ENCODE measurements around the gene AGBL5. TPM values are rescaled to one million over a fixed set of nuclear protein-coding genes. Genes with fewer than 3 reads are reported as not detected.
A peak's percentile ranks its signal among the peaks of the same experiment; 100 is the strongest.

Gene AGBL5
- total and polyA plus RNA-seq, 2 of the 13 experiments (the other 11 are each of a cell fraction or from before 2014, with no cell fraction given) = 55.9 to 73.3 TPM

DNA sequence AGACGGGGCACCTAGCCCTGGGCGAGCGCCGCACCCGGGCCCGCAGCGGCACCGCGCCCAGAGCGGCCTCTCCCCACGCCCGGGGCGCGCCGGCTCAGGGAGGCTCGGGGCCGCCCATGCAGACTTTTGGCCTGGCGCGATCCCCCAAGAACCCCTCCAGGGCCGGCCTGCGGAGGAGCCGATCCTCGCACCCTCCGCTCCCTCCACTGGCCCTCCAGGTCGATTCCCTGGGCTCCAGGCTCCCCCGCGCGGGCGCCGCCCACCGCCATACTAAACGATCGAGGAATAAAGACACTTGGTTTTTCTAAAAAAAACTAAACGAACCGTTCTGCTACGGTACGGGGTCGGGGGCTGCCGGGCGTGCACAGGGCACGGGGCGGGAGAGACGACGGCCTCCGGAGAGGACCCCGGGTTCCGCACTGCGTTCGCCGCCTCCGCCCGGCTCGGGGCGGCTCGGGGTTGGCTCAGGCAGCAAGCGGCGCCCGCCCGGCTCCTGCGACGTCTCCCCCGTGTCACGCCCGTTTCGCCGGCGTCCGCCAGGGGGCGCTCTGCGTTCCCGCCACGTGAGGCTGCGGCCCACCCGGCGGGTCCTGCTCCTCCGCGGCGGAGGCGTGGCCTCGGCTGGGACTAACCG is 34.7 kb downstream of the AGBL5 start (continued):
- TF ChIP-seq AFF4 (CRISPR knock-in tag; IDR thresholded peaks at IDR 0.05) (no peak), SETDB1 (CRISPR knock-in tag; IDR thresholded peaks at IDR 0.05; ENCODE audit: borderline replicate concordance) (no peak), NFATC3 (CRISPR knock-in tag; IDR thresholded peaks at IDR 0.05) (no peak), SMAD1 (CRISPR knock-in tag; IDR thresholded peaks at IDR 0.05; ENCODE audit: borderline replicate concordance, low read depth) (no peak), TRIM24 (CRISPR knock-in tag; IDR thresholded peaks at IDR 0.05) (no peak), ZNF646 (CRISPR knock-in tag; IDR thresholded peaks at IDR 0.05) (no peak), ZNF614 (CRISPR knock-in tag; IDR thresholded peaks at IDR 0.05; ENCODE audit: borderline replicate concordance) (peak; percentile 88), ZNF264 (CRISPR knock-in tag; IDR thresholded peaks at IDR 0.05) (no peak), ETS1 (CRISPR knock-in tag; IDR thresholded peaks at IDR 0.05) (peak; percentile 91; the same call in 1 of the 2 replicates)
- TF ChIP-seq, protein P1, sequence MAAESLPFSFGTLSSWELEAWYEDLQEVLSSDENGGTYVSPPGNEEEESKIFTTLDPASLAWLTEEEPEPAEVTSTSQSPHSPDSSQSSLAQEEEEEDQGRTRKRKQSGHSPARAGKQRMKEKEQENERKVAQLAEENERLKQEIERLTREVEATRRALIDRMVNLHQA (CRISPR knock-in tag; IDR thresholded peaks at IDR 0.05) = no peak
- TF ChIP-seq, protein P2, sequence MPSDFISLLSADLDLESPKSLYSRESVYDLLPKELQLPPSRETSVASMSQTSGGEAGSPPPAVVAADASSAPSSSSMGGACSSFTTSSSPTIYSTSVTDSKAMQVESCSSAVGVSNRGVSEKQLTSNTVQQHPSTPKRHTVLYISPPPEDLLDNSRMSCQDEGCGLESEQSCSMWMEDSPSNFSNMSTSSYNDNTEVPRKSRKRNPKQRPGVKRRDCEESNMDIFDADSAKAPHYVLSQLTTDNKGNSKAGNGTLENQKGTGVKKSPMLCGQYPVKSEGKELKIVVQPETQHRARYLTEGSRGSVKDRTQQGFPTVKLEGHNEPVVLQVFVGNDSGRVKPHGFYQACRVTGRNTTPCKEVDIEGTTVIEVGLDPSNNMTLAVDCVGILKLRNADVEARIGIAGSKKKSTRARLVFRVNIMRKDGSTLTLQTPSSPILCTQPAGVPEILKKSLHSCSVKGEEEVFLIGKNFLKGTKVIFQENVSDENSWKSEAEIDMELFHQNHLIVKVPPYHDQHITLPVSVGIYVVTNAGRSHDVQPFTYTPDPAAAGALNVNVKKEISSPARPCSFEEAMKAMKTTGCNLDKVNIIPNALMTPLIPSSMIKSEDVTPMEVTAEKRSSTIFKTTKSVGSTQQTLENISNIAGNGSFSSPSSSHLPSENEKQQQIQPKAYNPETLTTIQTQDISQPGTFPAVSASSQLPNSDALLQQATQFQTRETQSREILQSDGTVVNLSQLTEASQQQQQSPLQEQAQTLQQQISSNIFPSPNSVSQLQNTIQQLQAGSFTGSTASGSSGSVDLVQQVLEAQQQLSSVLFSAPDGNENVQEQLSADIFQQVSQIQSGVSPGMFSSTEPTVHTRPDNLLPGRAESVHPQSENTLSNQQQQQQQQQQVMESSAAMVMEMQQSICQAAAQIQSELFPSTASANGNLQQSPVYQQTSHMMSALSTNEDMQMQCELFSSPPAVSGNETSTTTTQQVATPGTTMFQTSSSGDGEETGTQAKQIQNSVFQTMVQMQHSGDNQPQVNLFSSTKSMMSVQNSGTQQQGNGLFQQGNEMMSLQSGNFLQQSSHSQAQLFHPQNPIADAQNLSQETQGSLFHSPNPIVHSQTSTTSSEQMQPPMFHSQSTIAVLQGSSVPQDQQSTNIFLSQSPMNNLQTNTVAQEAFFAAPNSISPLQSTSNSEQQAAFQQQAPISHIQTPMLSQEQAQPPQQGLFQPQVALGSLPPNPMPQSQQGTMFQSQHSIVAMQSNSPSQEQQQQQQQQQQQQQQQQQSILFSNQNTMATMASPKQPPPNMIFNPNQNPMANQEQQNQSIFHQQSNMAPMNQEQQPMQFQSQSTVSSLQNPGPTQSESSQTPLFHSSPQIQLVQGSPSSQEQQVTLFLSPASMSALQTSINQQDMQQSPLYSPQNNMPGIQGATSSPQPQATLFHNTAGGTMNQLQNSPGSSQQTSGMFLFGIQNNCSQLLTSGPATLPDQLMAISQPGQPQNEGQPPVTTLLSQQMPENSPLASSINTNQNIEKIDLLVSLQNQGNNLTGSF (CRISPR knock-in tag; IDR thresholded peaks at IDR 0.05) = no peak

Data from HepG2 (cell line).